GM12874 (cell line): ENCODE results near the gene FAM124A.

ENCODE experiments used
- TF ChIP-seq, protein P1 (sequence below): IDR thresholded peaks from 2 replicates; pipeline ENCODE4 v1.5.1; 2011; ENCODE audit warnings: low read depth, mild to moderate bottlenecking, control low read depth, low read length, moderate library complexity; ENCODE audit not compliant: insufficient read depth

Gene FAM124A

DNA sequence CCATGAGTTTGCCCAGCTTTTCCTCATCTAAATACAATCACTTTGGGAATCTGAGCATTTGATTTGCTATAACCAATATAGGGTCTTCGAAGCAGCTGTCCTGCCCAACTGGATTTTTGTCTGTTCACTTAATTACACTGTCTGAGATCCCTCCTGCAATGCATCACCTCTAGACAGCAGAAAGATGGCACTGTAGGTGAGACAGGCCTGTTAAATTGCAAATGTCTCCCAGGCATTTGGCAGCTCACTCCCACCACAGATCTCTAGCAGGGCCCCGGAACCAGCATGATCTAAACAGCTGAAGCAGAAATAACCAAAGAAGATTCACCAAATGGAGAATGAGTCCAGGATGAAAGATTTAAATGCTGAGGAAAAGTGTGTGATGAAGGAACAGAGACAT, 75.4 kb downstream of the FAM124A start:
- TF ChIP-seq, protein P1, sequence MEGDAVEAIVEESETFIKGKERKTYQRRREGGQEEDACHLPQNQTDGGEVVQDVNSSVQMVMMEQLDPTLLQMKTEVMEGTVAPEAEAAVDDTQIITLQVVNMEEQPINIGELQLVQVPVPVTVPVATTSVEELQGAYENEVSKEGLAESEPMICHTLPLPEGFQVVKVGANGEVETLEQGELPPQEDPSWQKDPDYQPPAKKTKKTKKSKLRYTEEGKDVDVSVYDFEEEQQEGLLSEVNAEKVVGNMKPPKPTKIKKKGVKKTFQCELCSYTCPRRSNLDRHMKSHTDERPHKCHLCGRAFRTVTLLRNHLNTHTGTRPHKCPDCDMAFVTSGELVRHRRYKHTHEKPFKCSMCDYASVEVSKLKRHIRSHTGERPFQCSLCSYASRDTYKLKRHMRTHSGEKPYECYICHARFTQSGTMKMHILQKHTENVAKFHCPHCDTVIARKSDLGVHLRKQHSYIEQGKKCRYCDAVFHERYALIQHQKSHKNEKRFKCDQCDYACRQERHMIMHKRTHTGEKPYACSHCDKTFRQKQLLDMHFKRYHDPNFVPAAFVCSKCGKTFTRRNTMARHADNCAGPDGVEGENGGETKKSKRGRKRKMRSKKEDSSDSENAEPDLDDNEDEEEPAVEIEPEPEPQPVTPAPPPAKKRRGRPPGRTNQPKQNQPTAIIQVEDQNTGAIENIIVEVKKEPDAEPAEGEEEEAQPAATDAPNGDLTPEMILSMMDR: no peak

DNA sequence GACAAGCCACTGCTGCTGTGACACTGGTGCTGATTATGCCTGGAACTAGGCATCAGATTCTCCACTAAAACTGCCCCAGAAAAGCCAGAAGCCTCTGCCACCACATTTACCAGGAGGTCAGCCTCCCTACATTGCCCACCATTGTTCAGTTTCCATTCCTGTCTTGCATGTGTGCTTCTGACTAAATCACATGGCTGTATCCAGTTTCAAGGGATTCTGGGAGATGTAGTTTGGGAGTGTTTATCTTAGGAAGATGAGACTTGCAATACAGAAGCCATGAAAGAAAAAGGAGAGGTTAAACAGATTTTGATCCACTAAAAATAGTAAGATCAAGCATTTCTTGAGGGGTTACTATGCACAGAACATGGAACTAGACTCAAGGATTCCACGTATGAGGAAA, 76.6 kb downstream of the FAM124A start:
- TF ChIP-seq, protein P1: no peak

DNA sequence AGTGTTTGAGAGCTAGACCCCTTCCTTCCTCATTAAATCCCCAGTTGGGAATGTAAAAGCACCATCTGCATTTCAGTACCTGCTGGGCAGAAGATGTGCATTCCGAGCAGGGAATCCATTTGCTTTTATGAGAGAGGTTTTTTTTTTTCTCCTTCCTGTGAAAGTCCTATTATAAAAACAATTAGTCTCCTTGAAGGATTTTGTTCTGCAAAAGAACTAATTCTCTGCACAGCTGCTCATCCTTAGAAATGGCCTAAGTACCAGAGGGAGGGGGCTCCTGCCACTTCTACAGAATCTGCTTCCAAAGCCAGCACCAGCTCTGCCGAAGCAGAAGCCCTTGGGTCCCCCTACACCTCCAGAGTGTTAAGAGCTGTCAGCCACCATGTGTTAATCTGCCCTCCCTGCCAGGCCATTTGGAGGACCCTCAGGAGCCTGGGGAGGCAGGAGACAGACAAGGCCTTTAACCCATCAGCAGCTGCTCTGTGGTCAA, 80.9 kb downstream of the FAM124A start:
- TF ChIP-seq, protein P1: no peak

DNA sequence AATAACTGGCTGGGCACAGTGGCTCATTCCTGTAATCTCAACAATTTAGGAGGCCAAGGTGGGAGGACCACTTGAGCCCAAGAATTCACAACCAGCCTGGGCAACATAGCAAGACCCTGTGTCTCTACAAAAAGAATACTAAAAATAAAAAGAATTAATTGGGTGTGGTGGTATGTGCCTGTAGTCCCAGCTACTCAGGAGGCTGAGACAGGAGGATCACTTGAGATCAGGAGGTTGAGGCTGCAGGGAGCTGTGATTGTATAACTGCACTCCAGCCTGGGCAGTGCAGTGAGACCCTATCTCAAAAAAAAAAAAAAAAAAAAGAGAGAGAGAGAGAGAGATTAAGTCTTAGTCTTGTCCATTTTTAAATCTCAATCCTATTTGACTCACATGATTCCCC, 81.7 kb downstream of the FAM124A start:
- TF ChIP-seq, protein P1: no peak

DNA sequence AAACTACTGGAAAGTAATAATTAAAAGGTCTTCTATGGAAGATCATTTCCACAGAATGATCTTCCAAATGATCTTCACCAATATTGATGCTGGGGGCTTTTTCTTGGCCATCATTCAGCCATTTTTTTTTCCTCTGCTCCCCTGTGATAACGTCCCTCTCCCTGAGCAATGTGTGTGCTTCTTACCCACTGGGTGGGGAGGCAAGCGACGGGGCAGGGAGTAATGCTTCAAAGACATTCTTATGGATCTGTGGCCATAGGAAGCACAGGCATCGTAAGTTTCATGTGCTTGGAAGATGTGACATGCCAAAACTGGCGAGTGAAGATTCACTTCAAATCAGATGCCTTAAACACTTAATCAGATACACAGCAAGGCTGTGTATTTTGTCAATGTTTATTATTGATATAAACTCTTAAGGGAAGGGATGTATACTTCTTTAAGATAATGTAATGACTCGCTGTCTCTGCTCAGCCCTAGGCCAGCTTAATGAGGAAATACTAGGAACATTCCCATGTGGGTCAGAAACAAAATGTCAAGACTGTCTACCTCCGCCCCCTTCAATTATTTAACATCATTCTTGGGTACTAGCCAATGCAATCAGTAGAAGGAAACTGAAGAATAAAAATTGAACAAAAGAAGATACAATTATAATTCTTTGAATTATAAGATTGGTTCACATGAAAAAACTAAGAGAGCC, 83.2 kb downstream of the FAM124A start:
- TF ChIP-seq, protein P1: no peak

DNA sequence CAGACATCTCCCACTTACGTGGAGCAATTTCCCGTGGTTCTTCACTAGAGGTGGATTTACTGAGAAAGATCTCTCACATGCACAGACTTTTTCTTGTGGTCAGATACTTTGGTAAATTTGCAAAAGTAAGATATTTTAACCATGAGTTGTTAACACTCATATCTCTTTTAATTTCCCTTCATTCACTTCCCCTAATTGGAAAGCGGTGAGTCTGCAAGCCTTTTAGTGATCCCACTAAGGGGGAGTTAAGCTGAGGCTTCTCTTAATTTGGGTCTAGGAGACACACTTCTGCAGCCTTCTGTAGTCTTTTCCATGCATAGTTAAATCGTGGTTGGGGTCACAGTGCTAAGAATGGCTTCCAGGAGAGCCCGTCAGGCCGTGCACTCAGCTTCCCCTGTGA, 86.6 kb downstream of the FAM124A start:
- TF ChIP-seq, protein P1: no peak

DNA sequence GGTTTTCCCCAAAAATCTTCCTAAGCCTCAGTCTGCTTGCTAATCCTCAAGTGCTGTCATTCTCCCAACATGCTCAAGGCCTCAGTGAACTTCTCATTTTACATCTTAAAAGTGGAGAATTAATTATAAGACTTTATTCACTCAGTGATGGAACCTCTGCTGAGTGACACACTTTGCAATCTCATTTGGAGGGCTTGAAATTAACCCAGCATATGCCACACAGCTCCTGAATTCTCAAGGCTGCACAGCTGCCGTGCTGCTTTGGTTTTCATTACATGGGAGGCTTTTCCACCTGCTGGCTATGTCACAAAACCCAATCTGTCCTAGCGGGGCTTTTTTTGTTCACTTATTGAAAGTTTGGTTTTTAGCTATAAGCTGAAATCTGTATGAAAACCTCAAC, 89.0 kb downstream of the FAM124A start:
- TF ChIP-seq, protein P1: no peak
